Omental fat pad (tissue), 4 donors: ENCODE measurements around the gene SMAD3. TPM values are rescaled to one million over a fixed set of nuclear protein-coding genes. Genes with fewer than 3 reads are reported as not detected.

ENCODE experiments used
- ATAC-seq: fragments of 150-250 bp; one replicate; pipeline ENCODE4 v1.9.1; 2016; ENCODE audit warnings: mild to moderate bottlenecking, moderate library complexity; ENCODE audit not compliant: low FRiP score
- DNase-seq: peaks from one replicate; pipeline ENCODE4 v3.0.0-alpha.2; 2019; ENCODE audit warnings: low spot score
- CTCF ChIP-seq, 3 donors: fragments of 450-650 bp; IDR thresholded peaks; one replicate each; pipeline ENCODE4 v1.5.1; 2016 to 2017; ENCODE audit warnings: antibody characterized with exemption in 3 of 3, mild to moderate bottlenecking in 3 of 3, moderate library complexity in 2 of 3
- total RNA-seq, 4 donors: library from RNA; depleted of rRNA; stranded (reverse); fragments of >200 nt; gene quantifications; one replicate each; pipeline ENCODE4 v1.1.0, GENCODE V29; 2016

SMAD3 gene
- total RNA-seq, 4 donors from 2014 or later = 30.9 to 58.1 (median 49.9) TPM

GRCh38 chr15:67063689-67064606 is 1.5 kb upstream of the SMAD3 start:
- no peak for ATAC-seq
- no peak for TF ChIP-seq CTCF (IDR thresholded peaks at IDR 0.05)
- no peak for DNase-seq

- no peak for TF ChIP-seq CTCF (IDR thresholded peaks at IDR 0.05)
- ATAC-seq (no peak), DNase-seq (no peak)
Observed at GRCh38 chr15:67064607-67065530, 533 bp upstream of the SMAD3 start.

- no peak for DNase-seq
- ATAC-seq = no peak
- TF ChIP-seq CTCF (IDR thresholded peaks at IDR 0.05) = no peak
Observed at GRCh38 chr15:67066041-67066958, 898 bp downstream of the SMAD3 start.

GRCh38 chr15:67066959-67067853 is 1.8 kb downstream of the SMAD3 start:
- TF ChIP-seq CTCF (IDR thresholded peaks at IDR 0.05) = no peak
- no peak for DNase-seq
- ATAC-seq = no peak

GRCh38 chr15:67067930-67068551 is 2.6 kb downstream of the SMAD3 start:
- ATAC-seq = no peak
- DNase-seq = no peak

More at GRCh38 chr15:67067930-67068551, 2.6 kb downstream of the SMAD3 start:
- TF ChIP-seq CTCF (IDR thresholded peaks at IDR 0.05) = no peak
